Ovary (tissue), 9 donors: ENCODE measurements around the gene SESN1. TPM values are rescaled to one million over a fixed set of nuclear protein-coding genes. Genes with fewer than 3 reads are reported as not detected.
"Not testable (repeated sequence)": the region's sequence is repeated elsewhere in the genome, so short reads cannot be mapped to it uniquely, and the experiment has no call there.

Source experiments
- DNase-seq, 5 donors: peaks; one replicate each; pipeline ENCODE4 v3.0.0-alpha.2; 2019 to 2020
- H3K27ac ChIP-seq, 2 donors: fragments of 200-600 bp; one replicate each; pipeline versions ENCODE4 v1.5.1 to v1.8.0; 2019 to 2022
- H3K27me3 ChIP-seq: fragments of 200-600 bp; one replicate; pipeline ENCODE4 v1.8.0; 2022
- H3K36me3 ChIP-seq: fragments of 200-600 bp; sonication (generic); one replicate; pipeline ENCODE4 v1.5.1; 2019
- H3K4me1 ChIP-seq: one replicate; pipeline ENCODE4 v1.8.1; 2013; ENCODE audit warnings: mild to moderate bottlenecking, moderate library complexity; ENCODE audit not compliant: insufficient read depth
- H3K4me3 ChIP-seq: fragments of 200-600 bp; sonication (generic); one replicate; pipeline ENCODE4 v1.5.1; 2017
- H3K9me3 ChIP-seq, 2 donors: fragments of 200-600 bp in 1 of 2; sonication (generic) in 1 of 2; one replicate each; pipeline versions ENCODE4 v1.5.1 to v1.8.1; 2013 to 2019; ENCODE audit warnings: mild to moderate bottlenecking in 1 of 2, moderate library complexity in 1 of 2
- CTCF ChIP-seq, 3 donors: fragments of 450-650 bp in 2 of 3; fragments of 200-600 bp in 1 of 3; IDR thresholded peaks; one replicate each; pipeline versions ENCODE4 v1.5.1 to v1.8.0; 2016 to 2022; ENCODE audit warnings: antibody characterized with exemption in 3 of 3, mild to moderate bottlenecking in 1 of 3
- EP300 ChIP-seq: sonication (generic); formaldehyde crosslinking; IDR thresholded peaks from one replicate; pipeline ENCODE4 v1.6.1; 2017; ENCODE audit warnings: antibody characterized with exemption
- POLR2A ChIP-seq: fragments of 450-650 bp; IDR thresholded peaks from one replicate; pipeline ENCODE4 v1.6.1; 2017; ENCODE audit warnings: antibody characterized with exemption, mild to moderate bottlenecking, moderate library complexity
- WGBS, 3 donors: extraction: QIAGEN DNeasy Blood & Tissue Kit in 1 of 3; methylation state at CpG; one replicate each; pipeline versions ENCODE4 v1.1.5 to v1.1.7; 2013 to 2017; 5-methylcytosine and 5-hydroxymethylcytosine counted together
- intact Hi-C, 4 donors: fragments of 100-400 bp; cut with DNase I; formaldehyde crosslinking; loops; one replicate each; pipeline versions ENCODE4 v1.11.0 to v1.15.1; 2022 to 2023
- polyA plus RNA-seq, 2 donors: library from polyadenylated mRNA; stranded (reverse); fragments of 200-250 nt in 1 of 2; fragments of 350-450 nt in 1 of 2; fragmentation: Illumina TruSeq in 1 of 2; extraction: RNeasy Lipid Tissue Mini Kit (QIAGEN cat#74804) in 1 of 2; gene quantifications; one replicate each; pipeline ENCODE4 v1.2.3, GENCODE V29; 2013 to 2014
- total RNA-seq, 7 donors: library from RNA; depleted of rRNA in 2 of 7; stranded (reverse); fragments of >200 nt in 2 of 7; fragmentation: NEBNext Ultra II Directional in 3 of 7; extraction: Animal tissue kit (Norgen Biotek cat#: 25700) in 3 of 7; gene quantifications; one replicate each; pipeline versions ENCODE4 v1.1.0 to v1.2.4, GENCODE V29; 2016 to 2023
- donor health status: DM: no; HTN: no; CAD: no; lungs with moderate emphysema.
- donor health status: DM: no; HTN: no; CAD: no.
- donor health status: Bipolar disorder and iron deficiency.
- donor health status: DM: yes; HTN: yes; CAD: no.
- donor health status: DM: no; HTN: no; CAD: no.
- donor health status: DM: yes; HTN: yes; CAD: no.

SESN1 gene
- total and polyA plus RNA-seq, 9 donors = 36.5 to 97.2 (median 65.4) TPM

GRCh38 chr6:109118871-109119354 lies 24.3 kb upstream of the SESN1 start:
- peaks cover 3% of the 10 kb centered on the region for H3K4me1 ChIP-seq
- TF ChIP-seq EP300 (no peak), POLR2A (no peak), CTCF (IDR thresholded peaks at IDR 0.05) (no peak)

GRCh38 chr6:109118337-109118736 lies 23.7 kb upstream of the SESN1 start:
- H3K4me3 ChIP-seq = no peak overlapping the region
- peaks cover 3% of the 10 kb centered on the region for H3K4me1 ChIP-seq
- no peaks in the 10 kb centered on the region for H3K9me3 ChIP-seq
- TF ChIP-seq POLR2A = no peak
- no peak for TF ChIP-seq EP300
- no peak for TF ChIP-seq CTCF (IDR thresholded peaks at IDR 0.05)
- DNase-seq = no peak
- H3K27ac ChIP-seq = no peak overlapping the region
- intact Hi-C loops = no loop called here
- 87 to 90% (median 90%) methylated on average over 5 of the region's 5 CpGs for WGBS, 3 donors
- H3K27me3 ChIP-seq = no peaks in the 10 kb centered on the region
- H3K36me3 ChIP-seq = no peaks in the 10 kb centered on the region

More at GRCh38 chr6:109118871-109119354, 24.3 kb upstream of the SESN1 start:
- Histone ChIP-seq H3K27ac (no peak overlapping the region), H3K27me3 (no peaks in the 10 kb centered on the region), H3K36me3 (no peaks in the 10 kb centered on the region), H3K9me3 (no peaks in the 10 kb centered on the region), H3K4me3 (no peak overlapping the region)
- WGBS, 3 donors = 91 to 93% (median 91%) methylated on average over 3 of the region's 3 CpGs
- no peak for DNase-seq
- intact Hi-C loops = no loop called here

GRCh38 chr6:109117346-109118035 lies 22.8 kb upstream of the SESN1 start:
- Histone ChIP-seq H3K27me3 (no peaks in the 10 kb centered on the region), H3K9me3 (no peaks in the 10 kb centered on the region), H3K4me3 (no peak overlapping the region), H3K36me3 (no peaks in the 10 kb centered on the region), H3K4me1 (peaks cover 3% of the 10 kb centered on the region), H3K27ac (no peak overlapping the region)
- intact Hi-C loops = no loop called here
- no peak for DNase-seq
- WGBS, 3 donors = 85 to 95% (median 94%) methylated on average over 5 of the region's 5 CpGs
- no peak for TF ChIP-seq EP300
- no peak for TF ChIP-seq CTCF (IDR thresholded peaks at IDR 0.05)
- TF ChIP-seq POLR2A = no peak

GRCh38 chr6:109112663-109113062 lies 18.0 kb upstream of the SESN1 start:
- not testable (repeated sequence) for DNase-seq
- 88 to 91% (median 91%) methylated on average over 3 of the region's 3 CpGs for WGBS, 3 donors

GRCh38 chr6:109109663-109110062 lies 15.0 kb upstream of the SESN1 start:
- intact Hi-C loops, DNase-seq, H3K27me3 ChIP-seq, H3K4me3 ChIP-seq, H3K9me3 ChIP-seq, H3K4me1 ChIP-seq, H3K27ac ChIP-seq, H3K36me3 ChIP-seq: not testable (repeated sequence)
- WGBS, 3 donors = 93 to 97% (median 95%) methylated on average over 8 of the region's 8 CpGs

More at GRCh38 chr6:109112663-109113062, 18.0 kb upstream of the SESN1 start:
- intact Hi-C loops, H3K36me3 ChIP-seq, H3K9me3 ChIP-seq, H3K4me3 ChIP-seq, H3K27me3 ChIP-seq, H3K4me1 ChIP-seq, H3K27ac ChIP-seq: not testable (repeated sequence)
